H1 (cell line): ENCODE measurements around the gene RBCK1. TPM values are rescaled to one million over a fixed set of nuclear protein-coding genes. Genes with fewer than 3 reads are reported as not detected.
"Not testable (repeated sequence)": the region's sequence is repeated elsewhere in the genome, so short reads cannot be mapped to it uniquely, and the experiment has no call there.

Experiments used
- CTCF ChIA-PET: fragments of 300-600 bp; sonication (Branson Sonifier 250); formaldehyde crosslinking; loops from one replicate; lab custom pipeline; 2021; ENCODE audit not compliant: partially characterized antibody; lab: Charles Lee
- POLR2A ChIA-PET: fragments of 300-600 bp; sonication (Branson Sonifier 250); formaldehyde crosslinking; loops from one replicate; lab custom pipeline; 2021; ENCODE audit warnings: inconsistent platforms; ENCODE audit not compliant: partially characterized antibody; lab: Charles Lee
- DNase-seq, 2 experiments: peaks; one replicate each; pipeline versions ENCODE4 v3.0.0 to v3.0.0-alpha.2; 2010 to 2022; ENCODE audit warnings: low spot score in 2 of 2, low read depth in 1 of 2, mixed read lengths in 1 of 2
- FAIRE-seq: peaks from 2 replicates; lab custom pipeline; 2011; peaks lifted over from hg19 to GRCh38; lab: Jason Lieb, UNC
- H2AFZ ChIP-seq: 2 replicates; pipeline ENCODE4 v1.8.1; 2012; ENCODE audit warnings: low read length, inconsistent platforms
- H2AK5ac ChIP-seq: 2 replicates; pipeline ENCODE4 v1.6.1; 2013; ENCODE audit warnings: low read depth, low read length
- H2BK120ac ChIP-seq: replicated peaks from 2 replicates; pipeline ENCODE3; 2013; ENCODE audit warnings: low read depth, low read length, inconsistent platforms
- H2BK12ac ChIP-seq: 2 replicates; pipeline ENCODE4 v1.6.1; 2013; ENCODE audit warnings: low read depth, low read length
- H2BK15ac ChIP-seq: 2 replicates; pipeline ENCODE4 v1.6.1; 2013; ENCODE audit warnings: low read length
- H2BK20ac ChIP-seq: 2 replicates; pipeline ENCODE4 v1.6.1; 2013; ENCODE audit warnings: low read length
- H2BK5ac ChIP-seq: 2 replicates; pipeline ENCODE4 v1.6.1; 2013; ENCODE audit warnings: low read depth, low read length
- H3K14ac ChIP-seq: 2 replicates; pipeline ENCODE4 v1.6.1; 2013; ENCODE audit warnings: inconsistent platforms; ENCODE audit not compliant: insufficient read length
- H3K18ac ChIP-seq: 2 replicates; pipeline ENCODE4 v1.6.1; 2013; ENCODE audit warnings: low read length; ENCODE audit errors: extremely low read depth
- H3K23ac ChIP-seq: 2 replicates; pipeline ENCODE4 v1.6.1; 2013; ENCODE audit warnings: inconsistent platforms; ENCODE audit not compliant: insufficient read length
- H3K23me2 ChIP-seq: 2 replicates; pipeline ENCODE4 v1.6.1; 2013; ENCODE audit warnings: low read depth, low read length
- H3K27ac ChIP-seq: 2 replicates; pipeline ENCODE4 v1.6.1; 2011; ENCODE audit warnings: low read depth, low read length, inconsistent platforms
- H3K27me3 ChIP-seq, 4 experiments: replicated peaks in 1 of 4; 1 replicate in 1 of 4; 2 replicates in 3 of 4; pipeline versions ENCODE4 v1.6.1 to v1.8.1; 2011 to 2013; ENCODE audit warnings: low read length in 3 of 4, mild to moderate bottlenecking in 3 of 4, inconsistent platforms in 2 of 4, mixed read lengths in 2 of 4, moderate library complexity in 1 of 4; ENCODE audit not compliant: control insufficient read depth in 3 of 4, insufficient read depth in 3 of 4; ENCODE audit errors: extremely low read depth in 1 of 4
- H3K36me3 ChIP-seq, 4 experiments: 2 replicates each; pipeline versions ENCODE4 v1.6.1 to v1.8.1; 2011 to 2013; ENCODE audit warnings: mild to moderate bottlenecking in 4 of 4, low read length in 3 of 4, moderate library complexity in 2 of 4, control low read depth in 1 of 4, inconsistent platforms in 1 of 4; ENCODE audit not compliant: insufficient read depth in 4 of 4, control insufficient read depth in 2 of 4
- H3K4ac ChIP-seq: replicated peaks from 2 replicates; pipeline ENCODE3; 2013; ENCODE audit warnings: low read length, low read depth, mixed read lengths, inconsistent platforms; ENCODE audit not compliant: insufficient read length
- H3K4me1 ChIP-seq, 4 experiments: replicated peaks in 1 of 4; 1 replicate in 1 of 4; 2 replicates in 3 of 4; pipeline versions ENCODE4 v1.6.1 to v1.8.1; 2011 to 2013; ENCODE audit warnings: low read length in 3 of 4, inconsistent platforms in 2 of 4, mixed read lengths in 1 of 4; ENCODE audit not compliant: insufficient read depth in 4 of 4, control insufficient read depth in 3 of 4
- H3K4me2 ChIP-seq, 2 experiments: 2 replicates each; pipeline versions ENCODE4 v1.6.1 to v1.8.1; 2011 to 2013; ENCODE audit warnings: low read depth in 2 of 2, low read length in 2 of 2, control low read depth in 1 of 2, inconsistent platforms in 1 of 2, mild to moderate bottlenecking in 1 of 2; ENCODE audit not compliant: insufficient read depth in 1 of 2
- H3K4me3 ChIP-seq, 4 experiments: fragments of 200-600, 300-600 bp in 1 of 4; sonication (generic), shearing (Covaris generic), sonication (Bioruptor Twin) in 1 of 4; 2 replicates each; pipeline versions ENCODE4 v1.5.1 to v1.8.1; 2011 to 2016; ENCODE audit warnings: low read length in 4 of 4, low read depth in 3 of 4, control low read depth in 2 of 4, inconsistent platforms in 2 of 4, mild to moderate bottlenecking in 2 of 4, mixed read lengths in 1 of 4, moderate library complexity in 1 of 4; ENCODE audit not compliant: insufficient read depth in 2 of 4; ENCODE audit errors: extremely low read depth in 1 of 4
- H3K56ac ChIP-seq: replicated peaks from 2 replicates; pipeline ENCODE3; 2013; ENCODE audit warnings: low read depth, mild to moderate bottlenecking, mixed read lengths, low read length, inconsistent platforms; ENCODE audit not compliant: insufficient read length
- H3K79me1 ChIP-seq: 2 replicates; pipeline ENCODE4 v1.6.1; 2013; ENCODE audit warnings: low read depth, low read length, control low read depth
- H3K79me2 ChIP-seq, 2 experiments: 2 replicates each; pipeline versions ENCODE4 v1.6.1 to v1.8.1; 2012 to 2013; ENCODE audit warnings: low read length in 2 of 2, mild to moderate bottlenecking in 2 of 2, inconsistent platforms in 1 of 2; ENCODE audit not compliant: insufficient read depth in 2 of 2, control insufficient read depth in 1 of 2
- H3K9ac ChIP-seq, 4 experiments: replicated peaks in 1 of 4; 1 replicate in 1 of 4; 2 replicates in 3 of 4; pipeline versions ENCODE4 v1.6.1 to v1.8.1; 2011 to 2013; ENCODE audit warnings: low read depth in 3 of 4, low read length in 3 of 4, control low read depth in 2 of 4, mild to moderate bottlenecking in 2 of 4, moderate library complexity in 2 of 4, inconsistent platforms in 1 of 4; ENCODE audit errors: extremely low read depth in 1 of 4
- H3K9me3 ChIP-seq, 2 experiments: 2 replicates each; pipeline versions ENCODE4 v1.6.1 to v1.8.1; 2012 to 2013; ENCODE audit warnings: mild to moderate bottlenecking in 2 of 2, moderate library complexity in 2 of 2, control low read depth in 1 of 2, inconsistent platforms in 1 of 2, low read depth in 1 of 2, low read length in 1 of 2, mixed read lengths in 1 of 2; ENCODE audit not compliant: insufficient read depth in 2 of 2
- H4K20me1 ChIP-seq, 2 experiments: replicated peaks in 1 of 2; 2 replicates each; pipeline versions ENCODE3 to v1.8.1; 2011 to 2013; ENCODE audit warnings: inconsistent platforms in 2 of 2, low read length in 2 of 2, mild to moderate bottlenecking in 1 of 2; ENCODE audit not compliant: insufficient read depth in 2 of 2, control insufficient read depth in 1 of 2
- H4K5ac ChIP-seq: 2 replicates; pipeline ENCODE4 v1.6.1; 2013; ENCODE audit warnings: low read length, low read depth, mixed read lengths, inconsistent platforms; ENCODE audit not compliant: insufficient read length
- H4K8ac ChIP-seq: 2 replicates; pipeline ENCODE4 v1.8.0; 2013; ENCODE audit warnings: mild to moderate bottlenecking, moderate library complexity, low read length, inconsistent platforms; ENCODE audit not compliant: insufficient read depth; ENCODE audit errors: extremely low read depth
- H4K91ac ChIP-seq: replicated peaks from 2 replicates; pipeline ENCODE3; 2013; ENCODE audit warnings: low read length, mixed read lengths, inconsistent platforms; ENCODE audit not compliant: insufficient read length
- RFX5 ChIP-seq: IDR thresholded peaks from 2 replicates; pipeline ENCODE4 v1.6.1; 2011; ENCODE audit warnings: low read depth, low read length, improper control_type of control experiment, borderline replicate concordance
- WGBS, 2 experiments: shearing (Covaris generic) in 1 of 2; methylation state at CpG; one replicate each; pipeline versions ENCODE4 v1.1.6 to v1.1.7; 2013 to 2015; ENCODE audit warnings: low lambda C conversion rate in 2 of 2, mixed read lengths in 2 of 2, inconsistent platforms in 1 of 2, low coverage in 1 of 2, missing lambda C conversion rate in 1 of 2; ENCODE audit not compliant: insufficient replicate concordance in 2 of 2, insufficient coverage in 1 of 2, insufficient read length in 1 of 2; ENCODE audit errors: extremely low coverage in 1 of 2, missing lambda C conversion rate in 1 of 2; 5-methylcytosine and 5-hydroxymethylcytosine counted together
- polyA plus RNA-seq, 7 experiments: library from polyadenylated mRNA; depleted of rRNA in 3 of 7; stranded (reverse) in 5 of 7; unstranded in 2 of 7; fragments of >200 nt in 5 of 7; fragments of 200-250 nt in 2 of 7; gene quantifications; 1 replicate in 5 of 7; 2 replicates in 1 of 7; 4 replicates in 1 of 7; pipeline versions ENCODE4 v1.2.1 to v1.2.3, GENCODE V29; 2011 to 2013; ENCODE audit warnings: missing spikeins in 2 of 7, mixed read lengths in 2 of 7
- total RNA-seq: library from RNA; stranded (reverse); fragmentation: NEBNext Ultra II Directional; extraction: Animal tissue kit (Norgen Biotek cat#: 25700); gene quantifications from 2 replicates; pipeline ENCODE4 v1.2.1, GENCODE V29; 2021

RBCK1 gene
- total and polyA plus RNA-seq, 2 of the 8 experiments (the other 6 are each of a cell fraction or from before 2014, with no cell fraction given) = 43.1 to 54.7 TPM

- no peak for TF ChIP-seq RFX5
- TF ChIP-seq, all 59 proteins: peak for 0
These were observed 31.3 kb upstream of the RBCK1 start (continued) for GRCh38 chr20:376750-377149.

GRCh38 chr20:377578-377977 is 30.5 kb upstream of the RBCK1 start:
- not testable (repeated sequence) for H2BK120ac ChIP-seq, H3K4me2 ChIP-seq, H2AK5ac ChIP-seq, H2BK20ac ChIP-seq, H3K9ac ChIP-seq, H3K79me1 ChIP-seq, H2AFZ ChIP-seq, H3K4ac ChIP-seq, H3K79me2 ChIP-seq, H3K9me3 ChIP-seq, H3K36me3 ChIP-seq, H3K23ac ChIP-seq, H3K27ac ChIP-seq, H4K91ac ChIP-seq, DNase-seq, H3K56ac ChIP-seq, H4K20me1 ChIP-seq, H3K23me2 ChIP-seq, H3K4me3 ChIP-seq, FAIRE-seq, H3K14ac ChIP-seq, H3K18ac ChIP-seq, H2BK5ac ChIP-seq, H4K5ac ChIP-seq, H2BK15ac ChIP-seq, H3K4me1 ChIP-seq, H4K8ac ChIP-seq
- ChIA-PET POLR2A (interaction anchor here (1.1 to 15.2 kb wide), 10 partner anchors 9 to 98 kb away, joined by 3 to 263 read pairs (median 4); partner anchors contain the start of gene NRSN2), CTCF (interaction anchor here (1.0 to 2.0 kb wide), 3 partner anchors 15 to 51 kb away, joined by 4 to 6 read pairs (median 6); no protein-coding TSS in a partner anchor)
- H2BK12ac ChIP-seq = peak overlapping the region; percentile 60; the same call in 1 of the 2 replicates
- peaks cover 0 to 11% (median 8%) of the 10 kb centered on the region in 4 experiments; a peak in 5 of 7 replicates for H3K27me3 ChIP-seq
- WGBS, 2 experiments = 91% methylated on average over 12 of the region's 12 CpGs; no CpG with 5 or more reads in 1 of the 2 experiments
